Hepatocyte (in vitro differentiated cells): Measurements from ENCODE around the gene OR6J1. TPM values are rescaled to one million over a fixed set of nuclear protein-coding genes. Genes with fewer than 3 reads are reported as not detected.
A peak's percentile ranks its signal among the peaks of the same experiment; 100 is the strongest.

ENCODE experiments used
- DNase-seq: peaks from one replicate; pipeline ENCODE4 v3.0.0-alpha.2; 2016; ENCODE audit warnings: low spot score
- H2AFZ ChIP-seq: fragments of 200-600 bp; sonication (generic); 2 replicates; pipeline ENCODE4 v1.6.0; 2016; ENCODE audit warnings: antibody characterized with exemption, mild to moderate bottlenecking
- H3K27ac ChIP-seq: fragments of 200-600 bp; sonication (generic); 2 replicates; pipeline ENCODE4 v1.5.1; 2016; ENCODE audit warnings: mild to moderate bottlenecking
- H3K27me3 ChIP-seq: fragments of 200-600 bp; sonication (generic); 2 replicates; pipeline ENCODE4 v1.6.1; 2016
- H3K36me3 ChIP-seq: fragments of 200-600 bp; sonication (generic); replicated peaks from 2 replicates; pipeline ENCODE4 v1.5.1; 2016; ENCODE audit warnings: low read depth; ENCODE audit not compliant: insufficient read depth
- H3K4me1 ChIP-seq: fragments of 200-600 bp; sonication (generic); 2 replicates; pipeline ENCODE4 v1.5.1; 2016; ENCODE audit warnings: mild to moderate bottlenecking, moderate library complexity; ENCODE audit not compliant: insufficient read depth
- H3K4me2 ChIP-seq: fragments of 200-600 bp; sonication (generic); 2 replicates; pipeline ENCODE4 v1.6.0; 2016
- H3K4me3 ChIP-seq: fragments of 200-600 bp; sonication (generic); 2 replicates; pipeline ENCODE4 v1.5.1; 2016; ENCODE audit warnings: mild to moderate bottlenecking
- H3K79me2 ChIP-seq: fragments of 200-600 bp; sonication (generic); 2 replicates; pipeline ENCODE4 v1.6.0; 2017; ENCODE audit warnings: mild to moderate bottlenecking
- H3K9me2 ChIP-seq: fragments of 200-600 bp; sonication (generic); replicated peaks from 2 replicates; pipeline ENCODE4 v1.6.0; 2017; ENCODE audit warnings: mild to moderate bottlenecking; ENCODE audit not compliant: insufficient read depth
- H3K9me3 ChIP-seq: fragments of 200-600 bp; sonication (generic); 2 replicates; pipeline ENCODE4 v1.5.1; 2016; ENCODE audit warnings: low read depth, mild to moderate bottlenecking
- H4K20me1 ChIP-seq: fragments of 200-600 bp; sonication (generic); 2 replicates; pipeline ENCODE4 v1.6.0; 2016; ENCODE audit warnings: mild to moderate bottlenecking; ENCODE audit not compliant: insufficient read depth, poor library complexity, severe bottlenecking
- CTCF ChIP-seq: fragments of 200-600 bp; sonication (generic); IDR thresholded peaks from 2 replicates; pipeline ENCODE4 v1.5.1; 2016; ENCODE audit warnings: antibody characterized with exemption, mild to moderate bottlenecking; ENCODE audit not compliant: poor library complexity
- EZH2 ChIP-seq: fragments of 200-600 bp; sonication (generic); IDR thresholded peaks from 2 replicates; pipeline ENCODE4 v1.6.1; 2016; ENCODE audit warnings: antibody characterized with exemption, mild to moderate bottlenecking, borderline replicate concordance
- EZH2phosphoT487 ChIP-seq: fragments of 200-600 bp; sonication (generic); IDR thresholded peaks from one replicate; pipeline ENCODE4 v1.6.1; 2018; ENCODE audit warnings: antibody characterized with exemption, mild to moderate bottlenecking, low read depth, moderate library complexity; ENCODE audit not compliant: unreplicated experiment, severe bottlenecking
- WGBS: methylation state at CpG from one replicate; pipeline ENCODE4 v1.1.6; 2016; ENCODE audit warnings: low lambda C conversion rate; ENCODE audit errors: missing lambda C conversion rate; 5-methylcytosine and 5-hydroxymethylcytosine counted together
- polyA plus RNA-seq: library from polyadenylated mRNA; unstranded; fragments of >200 nt; fragmentation: Nextera tagmentation; extraction: Ambion mirVana; gene quantifications from 2 replicates; pipeline ENCODE4 v1.2.1, GENCODE V29; 2016
- total RNA-seq: library from RNA; depleted of rRNA; stranded (reverse); fragments of >200 nt; gene quantifications from 2 replicates; pipeline ENCODE4 v1.2.3, GENCODE V29; 2014

The OR6J1 gene
- total and polyA plus RNA-seq, 2 experiments from 2014 or later = 0.03 TPM; not detected in 1

- no peak overlapping the region for H3K4me2 ChIP-seq
- no peak overlapping the region for H3K4me3 ChIP-seq
- H2AFZ ChIP-seq = no peak overlapping the region
- no peaks in the 10 kb centered on the region for H3K9me3 ChIP-seq
- H3K27ac ChIP-seq = no peak overlapping the region
- no peak for DNase-seq
- no peaks in the 10 kb centered on the region for H3K79me2 ChIP-seq
- no peaks in the 10 kb centered on the region for H3K36me3 ChIP-seq
- H3K9me2 ChIP-seq = no peaks in the 10 kb centered on the region
- TF ChIP-seq CTCF (no peak), EZH2 (no peak), EZH2phosphoT487 (no peak)
- H3K27me3 ChIP-seq = no peaks in the 10 kb centered on the region
- H4K20me1 ChIP-seq = no peaks in the 10 kb centered on the region
- peaks cover 8% of the 10 kb centered on the region for H3K4me1 ChIP-seq
These were observed 27.5 kb upstream of the OR6J1 start for GRCh38 chr14:22671622-22672021.

- Histone ChIP-seq H2AFZ (no peak overlapping the region), H3K9me3 (no peaks in the 10 kb centered on the region), H3K27ac (peak overlapping the region; percentile 57), H3K27me3 (no peaks in the 10 kb centered on the region), H3K36me3 (no peaks in the 10 kb centered on the region), H3K4me2 (no peak overlapping the region), H3K4me1 (peaks cover 8% of the 10 kb centered on the region), H3K79me2 (no peaks in the 10 kb centered on the region), H3K9me2 (no peaks in the 10 kb centered on the region), H3K4me3 (no peak overlapping the region), H4K20me1 (no peaks in the 10 kb centered on the region)
- DNase-seq = no peak
- TF ChIP-seq CTCF (no peak), EZH2 (no peak), EZH2phosphoT487 (no peak)
- 85% methylated on average over 1 of the region's 1 CpG for WGBS
These were observed 24.7 kb upstream of the OR6J1 start for GRCh38 chr14:22668863-22669262.

- H2AFZ ChIP-seq = no peak overlapping the region
- no peaks in the 10 kb centered on the region for H3K79me2 ChIP-seq
- H3K4me1 ChIP-seq = peaks cover 8% of the 10 kb centered on the region
- H3K9me3 ChIP-seq = no peaks in the 10 kb centered on the region
- no peaks in the 10 kb centered on the region for H4K20me1 ChIP-seq
- no peaks in the 10 kb centered on the region for H3K27me3 ChIP-seq
- H3K36me3 ChIP-seq = no peaks in the 10 kb centered on the region
- H3K4me3 ChIP-seq = no peak overlapping the region
- DNase-seq = peak; percentile 43
- no peak overlapping the region for H3K4me2 ChIP-seq
- H3K27ac ChIP-seq = peak overlapping the region; percentile 57
- TF ChIP-seq EZH2phosphoT487 (no peak), EZH2 (no peak), CTCF (no peak)
- no peaks in the 10 kb centered on the region for H3K9me2 ChIP-seq
These were observed 24.3 kb upstream of the OR6J1 start for GRCh38 chr14:22668417-22668816.

GRCh38 chr14:22667881-22668280 lies 23.7 kb upstream of the OR6J1 start:
- Histone ChIP-seq H3K4me1 (peaks cover 8% of the 10 kb centered on the region), H3K4me2 (no peak overlapping the region), H3K27me3 (no peaks in the 10 kb centered on the region), H3K79me2 (no peaks in the 10 kb centered on the region), H3K9me2 (no peaks in the 10 kb centered on the region), H3K27ac (peak overlapping the region; percentile 42), H3K4me3 (no peak overlapping the region), H4K20me1 (no peaks in the 10 kb centered on the region), H2AFZ (no peak overlapping the region), H3K36me3 (no peaks in the 10 kb centered on the region), H3K9me3 (no peaks in the 10 kb centered on the region)
- 82% methylated on average over 3 of the region's 3 CpGs for WGBS
- TF ChIP-seq EZH2 = no peak
- TF ChIP-seq EZH2phosphoT487 = no peak
- TF ChIP-seq CTCF = no peak
- no peak for DNase-seq
